Hepatocyte (in vitro differentiated cells): Measurements from ENCODE around the gene SLC29A3. TPM values are rescaled to one million over a fixed set of nuclear protein-coding genes. Genes with fewer than 3 reads are reported as not detected.

Experiments used
- DNase-seq: peaks from one replicate; pipeline ENCODE4 v3.0.0-alpha.2; 2016; ENCODE audit warnings: low spot score
- H2AFZ ChIP-seq: fragments of 200-600 bp; sonication (generic); 2 replicates; pipeline ENCODE4 v1.6.0; 2016; ENCODE audit warnings: antibody characterized with exemption, mild to moderate bottlenecking
- H3K27ac ChIP-seq: fragments of 200-600 bp; sonication (generic); 2 replicates; pipeline ENCODE4 v1.5.1; 2016; ENCODE audit warnings: mild to moderate bottlenecking
- H3K27me3 ChIP-seq: fragments of 200-600 bp; sonication (generic); 2 replicates; pipeline ENCODE4 v1.6.1; 2016
- H3K36me3 ChIP-seq: fragments of 200-600 bp; sonication (generic); replicated peaks from 2 replicates; pipeline ENCODE4 v1.5.1; 2016; ENCODE audit warnings: low read depth; ENCODE audit not compliant: insufficient read depth
- H3K4me1 ChIP-seq: fragments of 200-600 bp; sonication (generic); 2 replicates; pipeline ENCODE4 v1.5.1; 2016; ENCODE audit warnings: mild to moderate bottlenecking, moderate library complexity; ENCODE audit not compliant: insufficient read depth
- H3K4me2 ChIP-seq: fragments of 200-600 bp; sonication (generic); 2 replicates; pipeline ENCODE4 v1.6.0; 2016
- H3K4me3 ChIP-seq: fragments of 200-600 bp; sonication (generic); 2 replicates; pipeline ENCODE4 v1.5.1; 2016; ENCODE audit warnings: mild to moderate bottlenecking
- H3K79me2 ChIP-seq: fragments of 200-600 bp; sonication (generic); 2 replicates; pipeline ENCODE4 v1.6.0; 2017; ENCODE audit warnings: mild to moderate bottlenecking
- H3K9me2 ChIP-seq: fragments of 200-600 bp; sonication (generic); replicated peaks from 2 replicates; pipeline ENCODE4 v1.6.0; 2017; ENCODE audit warnings: mild to moderate bottlenecking; ENCODE audit not compliant: insufficient read depth
- H3K9me3 ChIP-seq: fragments of 200-600 bp; sonication (generic); 2 replicates; pipeline ENCODE4 v1.5.1; 2016; ENCODE audit warnings: low read depth, mild to moderate bottlenecking
- H4K20me1 ChIP-seq: fragments of 200-600 bp; sonication (generic); 2 replicates; pipeline ENCODE4 v1.6.0; 2016; ENCODE audit warnings: mild to moderate bottlenecking; ENCODE audit not compliant: insufficient read depth, poor library complexity, severe bottlenecking
- CTCF ChIP-seq: fragments of 200-600 bp; sonication (generic); IDR thresholded peaks from 2 replicates; pipeline ENCODE4 v1.5.1; 2016; ENCODE audit warnings: antibody characterized with exemption, mild to moderate bottlenecking; ENCODE audit not compliant: poor library complexity
- EZH2 ChIP-seq: fragments of 200-600 bp; sonication (generic); IDR thresholded peaks from 2 replicates; pipeline ENCODE4 v1.6.1; 2016; ENCODE audit warnings: antibody characterized with exemption, mild to moderate bottlenecking, borderline replicate concordance
- EZH2phosphoT487 ChIP-seq: fragments of 200-600 bp; sonication (generic); IDR thresholded peaks from one replicate; pipeline ENCODE4 v1.6.1; 2018; ENCODE audit warnings: antibody characterized with exemption, mild to moderate bottlenecking, low read depth, moderate library complexity; ENCODE audit not compliant: unreplicated experiment, severe bottlenecking
- WGBS: methylation state at CpG from one replicate; pipeline ENCODE4 v1.1.6; 2016; ENCODE audit warnings: low lambda C conversion rate; ENCODE audit errors: missing lambda C conversion rate; 5-methylcytosine and 5-hydroxymethylcytosine counted together
- polyA plus RNA-seq: library from polyadenylated mRNA; unstranded; fragments of >200 nt; fragmentation: Nextera tagmentation; extraction: Ambion mirVana; gene quantifications from 2 replicates; pipeline ENCODE4 v1.2.1, GENCODE V29; 2016
- total RNA-seq: library from RNA; depleted of rRNA; stranded (reverse); fragments of >200 nt; gene quantifications from 2 replicates; pipeline ENCODE4 v1.2.3, GENCODE V29; 2014

SLC29A3 gene
- total and polyA plus RNA-seq, 2 experiments from 2014 or later = 8.4 to 12.0 TPM

- Histone ChIP-seq H2AFZ (no peak overlapping the region), H3K4me3 (no peak overlapping the region), H3K36me3 (no peaks in the 10 kb centered on the region), H3K4me1 (no peaks in the 10 kb centered on the region), H3K9me2 (no peaks in the 10 kb centered on the region), H3K27me3 (peaks cover 26% of the 10 kb centered on the region), H3K9me3 (no peaks in the 10 kb centered on the region), H3K27ac (no peak overlapping the region), H4K20me1 (no peaks in the 10 kb centered on the region), H3K79me2 (no peaks in the 10 kb centered on the region), H3K4me2 (no peak overlapping the region)
- no peak for DNase-seq
- WGBS = 70% methylated on average over 13 of the region's 13 CpGs
- TF ChIP-seq CTCF = no peak
- TF ChIP-seq EZH2 = no peak
- no peak for TF ChIP-seq EZH2phosphoT487
Observed at GRCh38 chr10:71404503-71405295, 85.6 kb downstream of the SLC29A3 start.

GRCh38 chr10:71406878-71407277 lies 87.8 kb downstream of the SLC29A3 start:
- Histone ChIP-seq H2AFZ (no peak overlapping the region), H3K79me2 (no peaks in the 10 kb centered on the region), H3K9me3 (no peaks in the 10 kb centered on the region), H3K27me3 (peaks cover 8% of the 10 kb centered on the region), H3K4me2 (no peak overlapping the region), H3K9me2 (no peaks in the 10 kb centered on the region), H3K36me3 (no peaks in the 10 kb centered on the region), H3K27ac (no peak overlapping the region), H3K4me3 (no peak overlapping the region), H3K4me1 (no peaks in the 10 kb centered on the region), H4K20me1 (no peaks in the 10 kb centered on the region)
- no peak for TF ChIP-seq CTCF
- TF ChIP-seq EZH2 = no peak
- no peak for DNase-seq
- 92% methylated on average over 3 of the region's 3 CpGs for WGBS

DNA sequence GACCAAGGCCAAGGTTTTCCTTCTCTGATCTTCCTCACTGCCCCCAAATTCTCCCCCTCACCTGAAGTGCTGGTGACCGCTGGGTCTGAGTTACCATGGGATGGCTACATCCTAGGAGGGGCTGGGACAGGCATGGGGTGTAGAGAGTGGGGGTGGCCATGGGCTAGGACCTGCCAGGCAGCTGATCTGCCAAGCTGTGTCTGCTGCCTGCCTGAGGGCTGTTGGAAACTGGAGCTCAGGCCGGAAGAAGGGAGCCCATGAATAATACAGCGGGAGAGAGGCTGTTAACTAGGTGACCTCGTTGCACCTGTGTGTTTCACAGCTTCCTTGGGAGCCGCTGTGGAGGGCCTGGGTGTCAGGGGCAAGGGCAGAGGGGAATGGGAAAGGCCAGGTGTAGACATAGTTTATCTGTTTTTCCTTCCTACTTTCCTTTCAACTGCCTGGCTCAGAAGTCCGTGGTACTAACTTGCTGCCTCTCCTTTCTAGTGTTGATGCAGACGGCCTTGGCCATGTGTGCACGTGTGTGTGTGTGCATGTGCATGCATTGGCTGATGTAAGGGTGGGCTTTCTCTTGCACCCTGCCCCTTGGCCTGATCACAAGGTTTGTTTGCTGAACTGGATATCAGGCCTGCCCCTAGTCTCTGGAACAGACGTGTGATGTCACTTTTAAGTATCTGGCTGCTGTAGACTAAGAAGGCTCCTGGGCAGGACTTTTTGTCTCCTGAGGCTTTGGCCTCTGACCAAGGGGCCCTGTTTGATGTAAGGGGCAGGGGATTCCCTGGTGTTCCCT lies 89.6 kb downstream of the SLC29A3 start:
- no peak overlapping the region for H3K4me2 ChIP-seq
- 79% methylated on average over 9 of the region's 9 CpGs for WGBS
- no peak for TF ChIP-seq EZH2
- TF ChIP-seq CTCF = no peak
- TF ChIP-seq EZH2phosphoT487 = no peak
- no peaks in the 10 kb centered on the region for H3K79me2 ChIP-seq
- H3K4me3 ChIP-seq = no peak overlapping the region
- H4K20me1 ChIP-seq = no peaks in the 10 kb centered on the region
- DNase-seq = no peak
- no peaks in the 10 kb centered on the region for H3K9me3 ChIP-seq
- no peak overlapping the region for H2AFZ ChIP-seq
- no peaks in the 10 kb centered on the region for H3K9me2 ChIP-seq
- no peaks in the 10 kb centered on the region for H3K36me3 ChIP-seq
- H3K4me1 ChIP-seq = no peaks in the 10 kb centered on the region
- H3K27ac ChIP-seq = no peak overlapping the region
- H3K27me3 ChIP-seq = peaks cover 8% of the 10 kb centered on the region
